CD14-positive monocyte (primary cell): ENCODE measurements around the gene KRT24. TPM values are rescaled to one million over a fixed set of nuclear protein-coding genes. Genes with fewer than 3 reads are reported as not detected.

Source experiments
- DNase-seq, 3 donors: peaks; one replicate each; pipeline ENCODE4 v3.0.0-alpha.2; 2011 to 2022
- H2AFZ ChIP-seq: 2 replicates; pipeline ENCODE4 v1.6.0; 2012; ENCODE audit warnings: mild to moderate bottlenecking, low read depth, low read length, inconsistent platforms; ENCODE audit not compliant: insufficient read depth, poor library complexity, severe bottlenecking
- H3K27ac ChIP-seq, 2 donors: 1 replicate in 1 of 2; 2 replicates in 1 of 2; pipeline ENCODE4 v1.5.1; 2012 to 2013; ENCODE audit warnings: low read length in 2 of 2, control low read depth in 1 of 2, inconsistent platforms in 1 of 2, low read depth in 1 of 2, mild to moderate bottlenecking in 1 of 2
- H3K27me3 ChIP-seq, 2 donors: one replicate each; pipeline versions ENCODE4 v1.6.0 to v1.6.1; 2011 to 2013; ENCODE audit warnings: low read length in 2 of 2; ENCODE audit not compliant: control insufficient read depth in 2 of 2, insufficient read depth in 2 of 2
- H3K36me3 ChIP-seq, 2 donors: replicated peaks in 1 of 2; 1 replicate in 1 of 2; 2 replicates in 1 of 2; pipeline versions ENCODE4 v1.5.1 to v1.6.1; 2012 to 2013; ENCODE audit warnings: low read length in 2 of 2, control low read depth in 1 of 2, inconsistent platforms in 1 of 2, mild to moderate bottlenecking in 1 of 2; ENCODE audit not compliant: insufficient read depth in 2 of 2, control insufficient read depth in 1 of 2
- H3K4me1 ChIP-seq, 2 donors: 1 replicate in 1 of 2; 2 replicates in 1 of 2; pipeline versions ENCODE4 v1.5.1 to v1.6.1; 2012 to 2013; ENCODE audit warnings: low read length in 2 of 2, control low read depth in 1 of 2, inconsistent platforms in 1 of 2, mild to moderate bottlenecking in 1 of 2, moderate library complexity in 1 of 2; ENCODE audit not compliant: insufficient read depth in 2 of 2, control insufficient read depth in 1 of 2
- H3K4me2 ChIP-seq: replicated peaks from 2 replicates; pipeline ENCODE3; 2012; ENCODE audit warnings: low read length, moderate library complexity, mild to moderate bottlenecking; ENCODE audit not compliant: poor library complexity, severe bottlenecking; ENCODE audit errors: extremely low read depth
- H3K4me3 ChIP-seq, 3 experiments: fragments of 200-600 bp in 1 of 3; sonication (generic) in 1 of 3; replicated peaks in 1 of 3; 1 replicate in 2 of 3; 2 replicates in 1 of 3; pipeline ENCODE4 v1.5.1; 2011 to 2013; ENCODE audit warnings: low read length in 3 of 3, mild to moderate bottlenecking in 3 of 3, control low read depth in 2 of 3, low read depth in 2 of 3, inconsistent platforms in 1 of 3, moderate library complexity in 1 of 3
- H3K79me2 ChIP-seq: 2 replicates; pipeline ENCODE4 v1.6.0; 2012; ENCODE audit warnings: mild to moderate bottlenecking, control low read depth, inconsistent platforms, low read length, moderate library complexity; ENCODE audit not compliant: insufficient read depth
- H3K9ac ChIP-seq: 2 replicates; pipeline ENCODE4 v1.6.0; 2017; ENCODE audit warnings: low read length, mild to moderate bottlenecking; ENCODE audit not compliant: insufficient read depth, poor library complexity, severe bottlenecking
- H3K9me3 ChIP-seq, 2 donors: replicated peaks in 1 of 2; 1 replicate in 1 of 2; 2 replicates in 1 of 2; pipeline versions ENCODE4 v1.5.1 to v1.6.1; 2012 to 2013; ENCODE audit warnings: low read length in 2 of 2, control low read depth in 1 of 2; ENCODE audit not compliant: control insufficient read depth in 1 of 2, insufficient read depth in 1 of 2
- H4K20me1 ChIP-seq: 2 replicates; pipeline ENCODE4 v1.6.0; 2012; ENCODE audit warnings: mild to moderate bottlenecking, low read length, control low read depth, moderate library complexity; ENCODE audit not compliant: insufficient read depth
- H3K27ac Mint-ChIP-seq, 7 donors: one replicate each; pipeline ENCODE4 v1.8.0; 2020; ENCODE audit warnings: mild to moderate bottlenecking in 7 of 7, mixed read lengths in 7 of 7, moderate library complexity in 6 of 7, inconsistent platforms in 2 of 7
- H3K27me3 Mint-ChIP-seq, 3 donors: one replicate each; pipeline ENCODE4 v1.8.0; 2021 to 2022; ENCODE audit warnings: low read depth in 3 of 3, mild to moderate bottlenecking in 3 of 3, mixed read lengths in 3 of 3, moderate library complexity in 3 of 3, inconsistent platforms in 1 of 3
- H3K36me3 Mint-ChIP-seq, 2 donors: one replicate each; pipeline ENCODE4 v1.8.0; 2020; ENCODE audit warnings: mixed read lengths in 2 of 2, inconsistent platforms in 1 of 2, mild to moderate bottlenecking in 1 of 2
- H3K4me1 Mint-ChIP-seq: one replicate; pipeline ENCODE4 v1.8.0; 2020; ENCODE audit warnings: mild to moderate bottlenecking, mixed read lengths
- H3K4me3 Mint-ChIP-seq, 2 donors: one replicate each; pipeline ENCODE4 v1.8.0; 2020; ENCODE audit warnings: mild to moderate bottlenecking in 2 of 2, mixed read lengths in 2 of 2, moderate library complexity in 1 of 2
- H3K9me3 Mint-ChIP-seq, 7 donors: one replicate each; pipeline ENCODE4 v1.8.0; 2020 to 2022; ENCODE audit warnings: mixed read lengths in 7 of 7, mild to moderate bottlenecking in 6 of 7, moderate library complexity in 6 of 7, inconsistent platforms in 2 of 7
- WGBS: methylation state at CpG from one replicate; pipeline ENCODE4 v1.1.5; 2013; ENCODE audit warnings: missing lambda C conversion rate; ENCODE audit not compliant: insufficient coverage; 5-methylcytosine and 5-hydroxymethylcytosine counted together
- intact Hi-C, 2 donors: fragments of 100-400 bp; cut with micrococcal nuclease; formaldehyde crosslinking; loops; one replicate each; pipeline versions ENCODE4 v1.15.0 to v1.15.1; 2023
- polyA plus RNA-seq, 3 donors: library from polyadenylated mRNA; depleted of rRNA in 1 of 3; unstranded in 2 of 3; stranded (reverse) in 1 of 3; fragments of 300-500 nt in 2 of 3; fragments of >200 nt in 1 of 3; fragmentation: Illumina TruSeq in 2 of 3; gene quantifications; 1 replicate in 2 of 3; 2 replicates in 1 of 3; pipeline ENCODE4 v1.2.3, GENCODE V29; 2012 to 2021
- TF ChIP-seq, protein P1 (sequence below): fragments of 200-600 bp; IDR thresholded peaks from one replicate; pipeline ENCODE4 v1.8.0; 2022; ENCODE audit warnings: antibody characterized with exemption, mild to moderate bottlenecking

KRT24 gene
- polyA plus RNA-seq, 3 donors, result not detected

DNA sequence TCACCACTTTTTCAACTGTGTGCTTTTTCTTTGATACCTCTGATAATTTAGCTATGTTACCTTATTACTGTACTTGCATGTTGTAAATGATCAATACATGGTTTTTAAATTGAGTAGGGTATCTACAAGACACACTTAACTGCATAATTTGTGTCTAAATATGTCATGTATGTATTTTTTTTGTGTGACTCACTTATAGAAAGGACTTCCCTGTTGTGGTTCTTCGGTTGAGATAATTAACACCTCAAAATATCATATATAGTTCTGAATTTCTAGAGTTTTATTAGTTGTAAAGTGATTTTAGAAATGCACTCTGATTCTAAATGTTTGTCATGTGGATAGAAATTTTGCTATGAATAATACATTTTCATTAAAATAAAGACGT is 24.0 kb downstream of the KRT24 start:
- H3K9me3 ChIP-seq, result no peaks in the 10 kb centered on the region
- H3K9me3 Mint-ChIP-seq, result peaks cover 0 to 3% (median 0%) of the 10 kb centered on the region in 7 donors
- peaks cover 5% of the 10 kb centered on the region in 2 donors for H3K4me1 ChIP-seq
- no peaks in the 10 kb centered on the region for H3K36me3 ChIP-seq
- peaks cover 24 to 51% (median 30%) of the 10 kb centered on the region in 3 donors for H3K27me3 Mint-ChIP-seq
- no peak overlapping the region for H3K27ac ChIP-seq
- no peak overlapping the region for H3K9ac ChIP-seq
- H3K27me3 ChIP-seq, result peaks cover 29 to 48% of the 10 kb centered on the region in 2 donors
- H3K36me3 Mint-ChIP-seq, result no peaks in the 10 kb centered on the region
- WGBS, result no CpG with 5 or more reads among the region's 2 CpGs
- no peak for DNase-seq
- peaks cover 5% of the 10 kb centered on the region for H3K4me1 Mint-ChIP-seq
- no peaks in the 10 kb centered on the region for H4K20me1 ChIP-seq
- no peaks in the 10 kb centered on the region for H3K79me2 ChIP-seq
- no peak overlapping the region for H3K4me3 ChIP-seq
- no peak overlapping the region for H3K4me3 Mint-ChIP-seq
- H2AFZ ChIP-seq, result no peak overlapping the region
- no peak overlapping the region for H3K4me2 ChIP-seq
- intact Hi-C loops, result no loop called here
- TF ChIP-seq, protein P1, sequence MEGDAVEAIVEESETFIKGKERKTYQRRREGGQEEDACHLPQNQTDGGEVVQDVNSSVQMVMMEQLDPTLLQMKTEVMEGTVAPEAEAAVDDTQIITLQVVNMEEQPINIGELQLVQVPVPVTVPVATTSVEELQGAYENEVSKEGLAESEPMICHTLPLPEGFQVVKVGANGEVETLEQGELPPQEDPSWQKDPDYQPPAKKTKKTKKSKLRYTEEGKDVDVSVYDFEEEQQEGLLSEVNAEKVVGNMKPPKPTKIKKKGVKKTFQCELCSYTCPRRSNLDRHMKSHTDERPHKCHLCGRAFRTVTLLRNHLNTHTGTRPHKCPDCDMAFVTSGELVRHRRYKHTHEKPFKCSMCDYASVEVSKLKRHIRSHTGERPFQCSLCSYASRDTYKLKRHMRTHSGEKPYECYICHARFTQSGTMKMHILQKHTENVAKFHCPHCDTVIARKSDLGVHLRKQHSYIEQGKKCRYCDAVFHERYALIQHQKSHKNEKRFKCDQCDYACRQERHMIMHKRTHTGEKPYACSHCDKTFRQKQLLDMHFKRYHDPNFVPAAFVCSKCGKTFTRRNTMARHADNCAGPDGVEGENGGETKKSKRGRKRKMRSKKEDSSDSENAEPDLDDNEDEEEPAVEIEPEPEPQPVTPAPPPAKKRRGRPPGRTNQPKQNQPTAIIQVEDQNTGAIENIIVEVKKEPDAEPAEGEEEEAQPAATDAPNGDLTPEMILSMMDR, result no peak
- no peak overlapping the region for H3K27ac Mint-ChIP-seq

DNA sequence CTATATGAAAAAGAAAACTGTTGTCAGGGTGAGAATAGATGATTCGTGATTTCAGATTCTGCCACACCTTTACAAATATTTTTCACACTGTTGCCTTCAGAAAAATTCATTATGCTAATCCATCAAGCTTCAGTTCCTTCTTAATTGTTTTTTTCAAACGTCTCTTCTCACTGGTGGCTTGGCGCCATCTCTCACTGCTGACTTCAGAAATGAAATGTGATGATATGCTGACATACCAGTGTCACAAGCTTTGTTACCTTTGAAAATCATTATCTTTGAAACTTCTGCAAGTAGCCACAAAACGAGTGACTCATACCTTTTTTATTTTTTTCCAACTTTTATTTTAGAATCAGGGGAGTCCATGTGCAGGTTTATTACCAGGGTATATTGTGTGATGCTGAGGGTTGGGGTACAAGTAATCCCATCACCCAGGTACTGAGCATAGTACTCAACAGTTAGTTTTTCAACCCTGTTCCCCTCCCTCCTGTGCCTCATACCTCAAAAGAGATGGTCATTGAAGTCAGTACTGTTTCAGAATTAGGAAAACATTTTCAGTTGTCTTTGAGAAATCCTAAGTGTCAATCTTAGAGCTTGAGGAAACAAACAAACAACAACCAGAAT is 24.5 kb downstream of the KRT24 start:
- H3K9me3 Mint-ChIP-seq, result peaks cover 0 to 3% (median 0%) of the 10 kb centered on the region in 7 donors
- no peak overlapping the region for H2AFZ ChIP-seq
- peaks cover 34 to 49% of the 10 kb centered on the region in 2 donors for H3K27me3 ChIP-seq
- no peak overlapping the region for H3K4me3 ChIP-seq
- no peaks in the 10 kb centered on the region for H3K9me3 ChIP-seq
- peaks cover 5% of the 10 kb centered on the region in 2 donors for H3K4me1 ChIP-seq
- H3K27me3 Mint-ChIP-seq, result peaks cover 26 to 52% (median 31%) of the 10 kb centered on the region in 3 donors
- no peaks in the 10 kb centered on the region for H4K20me1 ChIP-seq
- no peak overlapping the region for H3K27ac ChIP-seq
- H3K4me1 Mint-ChIP-seq, result peaks cover 7% of the 10 kb centered on the region
- no peaks in the 10 kb centered on the region for H3K36me3 ChIP-seq
- no CpG with 5 or more reads among the region's 4 CpGs for WGBS
- DNase-seq, result no peak
- TF ChIP-seq, protein P1, result no peak
- no peak overlapping the region for H3K4me2 ChIP-seq
- intact Hi-C loops, result no loop called here
- peak overlapping the region in 1 of 2 donors; percentile 31 for H3K4me3 Mint-ChIP-seq
- H3K36me3 Mint-ChIP-seq, result no peaks in the 10 kb centered on the region
- no peak overlapping the region for H3K9ac ChIP-seq
- H3K27ac Mint-ChIP-seq, result peak overlapping the region in 1 of 7 donors; percentile 57
- no peaks in the 10 kb centered on the region for H3K79me2 ChIP-seq
